ENCODE results near the gene ATP11A.

DNA sequence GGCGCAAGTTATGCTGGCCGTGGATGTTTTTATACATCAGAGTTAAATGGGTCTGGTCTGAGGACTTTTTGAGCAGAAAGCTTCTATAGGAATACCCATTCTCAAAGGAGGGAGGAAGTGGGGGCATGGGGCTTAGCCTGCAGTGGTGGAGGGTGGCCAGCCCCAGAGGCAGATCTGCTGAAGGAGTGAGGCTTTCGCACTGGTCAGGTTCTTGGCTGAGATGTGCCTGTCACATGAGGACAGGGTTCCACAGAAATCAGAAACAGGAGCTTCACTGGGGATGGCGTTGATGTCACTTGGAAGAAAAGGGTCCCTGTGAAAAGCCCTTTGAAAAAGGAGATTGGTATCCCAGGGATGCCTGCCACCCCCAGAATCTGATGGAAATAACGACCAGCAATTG is 178.5 kb downstream of the ATP11A start:
- TF ChIP-seq, protein P1, sequence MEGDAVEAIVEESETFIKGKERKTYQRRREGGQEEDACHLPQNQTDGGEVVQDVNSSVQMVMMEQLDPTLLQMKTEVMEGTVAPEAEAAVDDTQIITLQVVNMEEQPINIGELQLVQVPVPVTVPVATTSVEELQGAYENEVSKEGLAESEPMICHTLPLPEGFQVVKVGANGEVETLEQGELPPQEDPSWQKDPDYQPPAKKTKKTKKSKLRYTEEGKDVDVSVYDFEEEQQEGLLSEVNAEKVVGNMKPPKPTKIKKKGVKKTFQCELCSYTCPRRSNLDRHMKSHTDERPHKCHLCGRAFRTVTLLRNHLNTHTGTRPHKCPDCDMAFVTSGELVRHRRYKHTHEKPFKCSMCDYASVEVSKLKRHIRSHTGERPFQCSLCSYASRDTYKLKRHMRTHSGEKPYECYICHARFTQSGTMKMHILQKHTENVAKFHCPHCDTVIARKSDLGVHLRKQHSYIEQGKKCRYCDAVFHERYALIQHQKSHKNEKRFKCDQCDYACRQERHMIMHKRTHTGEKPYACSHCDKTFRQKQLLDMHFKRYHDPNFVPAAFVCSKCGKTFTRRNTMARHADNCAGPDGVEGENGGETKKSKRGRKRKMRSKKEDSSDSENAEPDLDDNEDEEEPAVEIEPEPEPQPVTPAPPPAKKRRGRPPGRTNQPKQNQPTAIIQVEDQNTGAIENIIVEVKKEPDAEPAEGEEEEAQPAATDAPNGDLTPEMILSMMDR (IDR thresholded peaks at IDR 0.05; ENCODE audit: extremely low read depth in 1 of 2, insufficient read depth in 1 of 2, low read depth in 1 of 2, low read length in 2 of 2): no peak
- TF ChIP-seq MYC (IDR thresholded peaks at IDR 0.05; ENCODE audit: low read depth, low read length): no peak
- no peak for TF ChIP-seq POLR2A (IDR thresholded peaks at IDR 0.05; ENCODE audit: low read depth, low read length)
- TF ChIP-seq, protein P2, sequence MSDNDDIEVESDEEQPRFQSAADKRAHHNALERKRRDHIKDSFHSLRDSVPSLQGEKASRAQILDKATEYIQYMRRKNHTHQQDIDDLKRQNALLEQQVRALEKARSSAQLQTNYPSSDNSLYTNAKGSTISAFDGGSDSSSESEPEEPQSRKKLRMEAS (IDR thresholded peaks at IDR 0.05; ENCODE audit: insufficient read depth, insufficient read length): no peak
- no peak for TF ChIP-seq POLR2AphosphoS5 (IDR thresholded peaks at IDR 0.05; ENCODE audit: insufficient read depth, low read depth, low read length)
- no peak for TF ChIP-seq FOS (IDR thresholded peaks at IDR 0.05; ENCODE audit: borderline replicate concordance, insufficient read depth, low read length)
- no peak for TF ChIP-seq GATA2 (IDR thresholded peaks at IDR 0.05; ENCODE audit: insufficient read depth, insufficient read length, low read depth, low read length)
- TF ChIP-seq JUN (IDR thresholded peaks at IDR 0.05; ENCODE audit: borderline replicate concordance, insufficient read depth, insufficient read length, low read depth): no peak

All from endothelial cell of umbilical vein (primary cell).